Measurements from ENCODE around the gene RBP3. TPM values are rescaled to one million over a fixed set of nuclear protein-coding genes. Genes with fewer than 3 reads are reported as not detected.

The RBP3 gene
- total RNA-seq, 1 donor from 2014 or later, result not detected

GRCh38 chr10:47356708-47357107 is 8.5 kb downstream of the RBP3 start:
- intact Hi-C loops (cut with DNase I), result no loop called here
- Histone ChIP-seq H3K4me1 (no peaks in the 10 kb centered on the region), H3K9me3 (no peaks in the 10 kb centered on the region), H3K36me3 (no peaks in the 10 kb centered on the region), H3K27ac (no peak overlapping the region), H3K4me3 (no peak overlapping the region), H3K27me3 (no peaks in the 10 kb centered on the region)
- ATAC-seq (no peak), DNase-seq (no peak)
- no peak for TF ChIP-seq CTCF (IDR thresholded peaks at IDR 0.05)

GRCh38 chr10:47357131-47357582 is 9.0 kb downstream of the RBP3 start:
- intact Hi-C loops (cut with DNase I), result no loop called here
- Histone ChIP-seq H3K27ac (no peak overlapping the region), H3K4me3 (no peak overlapping the region), H3K4me1 (no peaks in the 10 kb centered on the region), H3K36me3 (no peaks in the 10 kb centered on the region), H3K27me3 (no peaks in the 10 kb centered on the region), H3K9me3 (no peaks in the 10 kb centered on the region)
- no peak for TF ChIP-seq CTCF (IDR thresholded peaks at IDR 0.05)
- DNase-seq (no peak), ATAC-seq (no peak)

DNA sequence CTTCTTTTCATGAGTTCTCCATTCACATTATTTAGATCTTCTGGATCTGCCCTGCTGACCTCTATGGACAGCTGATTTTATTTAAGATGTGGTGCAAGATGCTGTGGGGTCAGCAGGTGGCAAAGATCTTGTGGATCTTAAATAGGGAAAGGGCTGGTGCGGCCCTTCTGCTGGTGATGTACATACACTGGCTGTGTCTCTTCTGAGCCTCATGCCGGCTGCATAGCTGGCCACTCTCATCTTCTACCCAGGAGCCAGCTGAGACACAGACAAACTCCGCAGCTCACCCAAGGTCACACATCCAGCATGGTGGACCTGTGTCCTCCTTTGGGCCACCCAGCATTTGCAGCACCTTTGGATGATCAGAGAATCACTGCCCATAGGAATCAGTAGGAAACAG is 9.7 kb downstream of the RBP3 start:
- Histone ChIP-seq H3K4me3 (no peak overlapping the region), H3K36me3 (no peaks in the 10 kb centered on the region), H3K27me3 (no peaks in the 10 kb centered on the region), H3K4me1 (no peaks in the 10 kb centered on the region), H3K27ac (no peak overlapping the region), H3K9me3 (no peaks in the 10 kb centered on the region)
- intact Hi-C loops (cut with DNase I), result no loop called here
- TF ChIP-seq CTCF (IDR thresholded peaks at IDR 0.05), result no peak
- ATAC-seq (no peak), DNase-seq (no peak)

- Histone ChIP-seq H3K9me3 (no peaks in the 10 kb centered on the region), H3K27me3 (no peaks in the 10 kb centered on the region), H3K36me3 (no peaks in the 10 kb centered on the region), H3K4me1 (no peaks in the 10 kb centered on the region), H3K4me3 (no peak overlapping the region), H3K27ac (no peak overlapping the region)
- intact Hi-C loops (cut with DNase I), result no loop called here
- no peak for ATAC-seq
- DNase-seq, result no peak
- TF ChIP-seq CTCF (IDR thresholded peaks at IDR 0.05), result no peak
These were observed 10.3 kb downstream of the RBP3 start for GRCh38 chr10:47358457-47358856.

DNA sequence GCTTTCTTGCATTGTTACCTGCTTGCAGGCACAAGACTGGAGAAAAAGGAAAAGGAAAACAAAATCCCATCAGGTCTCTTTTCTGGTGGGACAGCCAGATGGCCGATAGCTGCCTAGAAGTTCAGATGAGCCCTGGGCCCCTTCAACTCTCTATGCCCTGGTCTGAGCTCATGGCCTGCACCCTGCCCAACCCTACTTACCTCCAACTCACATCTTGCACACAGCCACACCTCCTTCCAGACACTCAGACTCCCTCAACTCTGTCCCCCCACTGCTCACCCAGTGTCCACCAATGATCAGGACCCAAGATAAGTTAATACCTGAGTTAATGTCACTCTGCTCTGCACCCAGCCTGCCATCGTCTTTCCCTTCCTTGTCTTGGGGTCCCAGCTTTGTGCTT is 10.9 kb downstream of the RBP3 start:
- Histone ChIP-seq H3K27me3 (no peaks in the 10 kb centered on the region), H3K9me3 (no peaks in the 10 kb centered on the region), H3K36me3 (no peaks in the 10 kb centered on the region), H3K4me3 (no peak overlapping the region), H3K27ac (no peak overlapping the region), H3K4me1 (no peaks in the 10 kb centered on the region)
- no peak for DNase-seq
- no peak for ATAC-seq
- intact Hi-C loops (cut with DNase I), result no loop called here
- no peak for TF ChIP-seq CTCF (IDR thresholded peaks at IDR 0.05)
